T-helper 22 cell (primary cell): ENCODE data around the gene LRRC26.

Experiments
- DNase-seq: peaks from one replicate; pipeline ENCODE4 v3.0.0-alpha.2; 2020; ENCODE audit warnings: low read depth

The LRRC26 gene

DNA sequence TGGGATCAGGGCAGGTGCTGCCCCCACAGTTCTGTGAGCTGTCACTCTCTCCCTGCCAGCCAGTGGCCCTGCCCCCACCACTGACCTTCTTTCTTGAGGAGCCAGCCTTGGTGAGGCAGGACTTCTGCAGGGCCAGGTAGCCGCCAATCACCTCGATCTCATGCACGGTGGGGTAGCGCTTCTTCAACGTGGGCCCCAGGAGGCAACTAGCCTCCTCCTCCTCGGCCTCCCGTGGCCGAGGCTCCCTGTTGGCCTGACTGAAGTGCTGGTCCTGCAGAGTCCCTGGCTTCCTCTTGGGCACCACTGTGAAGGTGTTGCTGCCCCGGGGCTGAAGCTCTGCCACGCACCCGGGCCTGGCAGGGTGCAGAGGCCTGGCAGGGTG, 29.0 kb upstream of the LRRC26 start:
- DNase-seq: no peak

- no peak for DNase-seq
Measured at GRCh38 chr9:137198051-137198901, 28.4 kb upstream of the LRRC26 start.

GRCh38 chr9:137195525-137196220, 25.8 kb upstream of the LRRC26 start:
- no peak for DNase-seq

GRCh38 chr9:137194909-137195308, 25.1 kb upstream of the LRRC26 start:
- no peak for DNase-seq

DNA sequence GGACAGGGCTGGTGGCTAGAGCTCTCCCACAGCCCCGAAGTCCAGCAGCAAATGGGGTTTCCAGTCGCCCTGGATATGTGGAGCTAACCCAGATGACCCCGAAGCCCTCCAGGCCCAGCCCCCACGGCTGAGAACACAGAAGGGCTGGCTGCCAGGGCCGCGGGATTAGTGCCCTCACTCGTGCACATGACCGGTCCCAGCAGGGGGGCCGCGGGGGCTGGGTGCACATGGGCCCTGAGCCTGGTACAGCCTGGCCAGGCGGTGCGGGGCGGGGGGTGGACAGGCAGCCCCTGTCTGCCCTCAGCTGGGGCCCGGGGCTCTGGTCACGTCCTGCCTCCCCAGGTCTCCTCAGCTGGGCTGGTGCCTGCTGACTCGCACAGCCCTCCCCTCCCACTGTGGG, 24.5 kb upstream of the LRRC26 start:
- DNase-seq: no peak

DNA sequence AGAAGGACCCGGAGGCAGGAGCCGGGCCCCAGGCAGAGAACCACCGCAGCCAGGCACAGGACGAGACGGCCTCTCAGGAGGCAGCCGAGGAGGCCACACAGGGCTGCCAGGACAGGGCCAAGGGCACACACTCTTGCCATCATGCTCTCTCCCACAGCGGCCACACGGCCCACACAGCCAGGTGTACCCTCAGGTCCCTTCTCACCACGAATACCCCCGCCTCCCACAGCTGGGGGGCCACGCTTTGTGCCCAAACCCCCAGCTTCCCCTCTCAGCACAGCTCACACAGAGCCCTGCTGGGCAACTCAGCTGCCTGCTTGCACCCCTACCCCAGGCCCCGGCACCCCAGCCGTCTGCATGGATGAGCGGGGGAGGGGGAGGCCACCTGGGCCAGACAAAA, 23.9 kb upstream of the LRRC26 start:
- no peak for DNase-seq

DNA sequence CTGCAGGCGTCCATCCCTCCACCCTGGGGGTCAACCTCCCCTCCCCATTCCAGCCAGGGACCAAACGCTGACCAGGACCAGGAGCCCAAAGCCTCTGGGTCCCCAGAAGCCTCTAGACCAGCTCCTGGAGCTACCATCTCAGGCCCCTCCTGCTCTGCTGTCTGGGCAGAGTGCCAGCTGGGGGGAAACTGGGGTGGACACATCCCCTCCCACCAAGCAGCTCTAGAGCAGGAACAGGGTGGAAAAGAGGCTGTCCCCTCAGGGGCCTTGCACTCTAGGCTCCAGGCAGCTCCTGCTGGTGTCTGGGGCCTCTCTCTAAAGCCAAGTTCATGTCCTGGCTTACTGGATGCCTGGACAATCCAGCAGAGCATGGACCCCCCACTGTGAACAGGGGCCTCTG, 23.0 kb upstream of the LRRC26 start:
- no peak for DNase-seq

DNA sequence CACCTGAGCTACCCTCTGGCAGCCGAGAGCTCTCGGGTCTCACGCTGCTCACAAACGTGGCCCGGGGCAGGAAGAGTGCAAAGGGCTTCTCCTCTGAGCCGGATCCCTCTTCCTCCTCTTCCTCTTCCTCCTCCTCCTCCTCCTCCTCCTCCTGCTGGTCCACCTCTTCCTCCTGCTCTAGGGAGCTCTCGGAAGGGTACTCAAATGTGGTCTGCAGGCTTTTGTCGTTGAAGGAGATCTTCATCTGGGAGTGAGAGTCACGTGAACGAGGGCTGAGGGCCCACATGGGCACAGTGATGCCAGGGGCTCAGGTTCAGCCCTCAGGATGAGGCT, 22.6 kb upstream of the LRRC26 start:
- no peak for DNase-seq

DNA sequence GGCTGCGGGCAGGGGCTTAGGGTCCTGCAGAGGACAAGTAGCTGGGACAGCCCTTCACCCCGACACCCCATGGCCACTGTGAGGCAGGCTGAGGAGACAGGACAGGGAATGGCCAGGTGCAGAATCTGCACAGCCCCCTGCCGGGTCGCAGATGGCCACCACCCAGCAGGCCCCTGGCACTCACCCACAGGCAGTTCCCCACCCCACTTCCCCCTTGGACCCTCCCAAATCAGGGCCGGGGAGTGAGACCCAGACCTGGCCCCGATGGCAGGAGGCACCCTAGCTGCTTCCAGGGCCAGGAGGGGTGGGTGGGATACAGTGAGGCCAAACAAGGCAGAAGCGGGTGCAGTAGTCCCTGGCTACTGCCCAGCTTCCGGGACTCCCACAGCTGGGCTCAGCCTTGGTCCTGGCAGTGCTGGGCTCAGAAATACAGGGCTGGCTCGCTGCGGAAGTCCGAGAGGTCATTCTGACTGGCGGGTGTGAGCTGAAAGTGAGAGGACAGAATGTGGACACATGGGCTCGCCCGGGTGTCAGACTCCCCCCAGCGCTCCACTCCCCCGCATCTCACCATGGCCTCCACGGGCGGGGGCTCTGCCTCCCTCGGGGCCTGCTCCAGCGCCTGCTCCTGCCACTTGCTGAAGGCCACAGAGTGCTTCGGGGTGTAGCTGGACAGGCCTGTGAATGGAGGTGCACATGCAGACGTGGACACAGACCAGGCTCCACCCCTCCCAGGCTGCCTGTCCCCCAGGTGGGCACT, 22.0 kb upstream of the LRRC26 start:
- no peak for DNase-seq

DNA sequence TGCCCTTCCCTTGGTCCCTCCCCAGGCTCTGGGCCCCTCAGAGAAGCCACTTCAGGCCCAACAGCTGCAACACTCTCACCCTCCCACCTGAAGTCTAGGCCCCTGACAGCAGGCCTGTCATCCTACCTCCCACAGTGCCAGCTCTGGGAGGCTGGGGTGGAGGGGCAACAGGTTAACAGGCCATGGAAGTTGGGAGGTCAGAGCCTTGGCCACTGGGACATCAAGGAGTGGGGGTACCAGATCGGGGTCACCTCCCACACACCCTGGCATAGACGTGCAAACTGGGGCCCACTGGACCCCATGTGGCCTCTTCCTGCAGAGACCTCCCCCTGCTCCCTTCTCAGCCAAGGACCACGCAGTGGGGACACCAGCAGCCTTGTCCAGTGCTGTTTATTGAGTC, 21.4 kb upstream of the LRRC26 start:
- no peak for DNase-seq

- DNase-seq: no peak
Measured at GRCh38 chr9:137190315-137190856, 20.5 kb upstream of the LRRC26 start.

- no peak for DNase-seq
Measured at GRCh38 chr9:137189297-137190295, 19.7 kb upstream of the LRRC26 start.

- DNase-seq: peak; percentile 84
Measured at GRCh38 chr9:137188490-137189296, 18.8 kb upstream of the LRRC26 start, which contains the start of the genes ANAPC2 and SSNA1. Gene ANAPC2, minus strand, starts transcription at chr9:137188560. Its CDS starts 28 bp downstream, at chr9:137188532. Gene SSNA1, plus strand, starts transcription at chr9:137188676. Its CDS starts 51 bp downstream, at chr9:137188727.

- no peak for DNase-seq
Measured at GRCh38 chr9:137188086-137188489, 18.2 kb upstream of the LRRC26 start.

DNA sequence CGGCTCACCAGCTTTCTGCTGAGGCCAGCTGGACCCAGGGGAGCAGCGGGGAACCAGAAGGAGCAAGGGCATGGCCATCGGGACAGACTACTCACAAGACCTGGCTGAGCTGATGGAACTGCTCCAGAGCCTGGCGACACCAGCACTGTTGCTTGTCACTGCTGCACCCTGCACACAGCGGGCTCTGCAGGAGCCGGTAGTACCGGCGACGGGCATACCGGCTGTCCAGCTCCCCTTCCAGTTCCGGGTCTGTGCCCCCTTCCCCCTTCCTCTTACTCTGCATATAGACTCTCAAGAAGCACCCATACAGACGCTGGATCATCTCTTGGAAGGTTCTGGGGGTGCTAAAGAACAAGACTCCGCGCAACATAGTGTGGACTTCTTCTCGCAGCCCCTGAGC, 17.5 kb upstream of the LRRC26 start:
- DNase-seq: no peak

DNA sequence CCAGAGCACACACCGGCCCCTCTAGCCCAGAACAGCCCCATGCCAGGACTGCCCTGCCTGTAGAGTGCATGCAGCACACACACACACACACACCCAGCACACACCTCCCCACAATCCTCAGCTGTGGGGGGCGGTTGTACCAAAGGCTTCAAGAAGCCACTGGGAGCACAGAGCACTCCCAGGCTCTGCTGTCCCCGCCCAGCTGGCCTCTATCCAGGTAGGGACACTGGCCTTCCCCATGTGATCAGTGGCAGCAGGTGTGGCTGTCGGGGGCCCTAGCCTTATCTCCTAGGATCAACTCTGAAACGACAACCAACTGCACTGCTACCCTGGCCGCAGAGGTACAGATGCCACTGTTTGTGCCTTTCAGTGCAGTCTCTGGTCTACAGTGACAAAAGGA, 16.5 kb upstream of the LRRC26 start:
- no peak for DNase-seq

DNA sequence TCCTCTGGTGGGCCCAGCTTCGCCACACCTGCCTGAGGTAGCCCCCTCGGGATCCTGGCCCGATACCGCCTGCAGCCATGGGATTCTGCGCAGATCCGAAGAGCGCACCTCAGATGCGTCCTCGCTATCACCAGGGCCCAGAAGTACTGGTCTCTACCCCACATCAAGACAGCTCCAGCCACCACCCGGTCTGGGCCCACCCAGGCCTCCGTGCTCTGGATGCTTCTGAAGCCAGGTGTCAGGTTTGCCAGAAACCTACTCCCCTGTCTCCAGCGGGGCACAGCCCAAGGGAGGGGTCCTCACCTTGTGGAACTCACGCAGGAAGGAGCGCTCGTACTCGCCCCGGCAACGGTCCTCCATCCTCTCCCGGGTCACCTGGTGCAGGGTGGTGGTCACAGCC, 16.1 kb upstream of the LRRC26 start:
- DNase-seq: no peak

GRCh38 chr9:137184881-137185660, 15.2 kb upstream of the LRRC26 start:
- DNase-seq: no peak

- no peak for DNase-seq
Measured at GRCh38 chr9:137183980-137184595, 14.2 kb upstream of the LRRC26 start.
